ENCODE measurements around the gene B3GNT7. TPM values are rescaled to one million over a fixed set of nuclear protein-coding genes. Genes with fewer than 3 reads are reported as not detected.

Gene B3GNT7
- total and polyA plus RNA-seq, 2 of the 4 experiments (the other 2 are of a cell fraction), result under 0.01 to 0.03 TPM

GRCh38 chr2:231360401-231360800 lies 35.1 kb upstream of the B3GNT7 start:
- in situ Hi-C loops (cut with MboI; ENCODE audit: low sequenced_read_pairs) (no loop called here), dilution Hi-C loops (cut with HindIII; ENCODE audit: low sequenced_read_pairs, unreplicated experiment) (no loop called here), intact Hi-C loops (cut with micrococcal nuclease) (no loop called here)
- TF ChIP-seq RFX5 (IDR thresholded peaks at IDR 0.05; ENCODE audit: low read depth, low read length) (no peak), RAD21 (IDR thresholded peaks at IDR 0.05; ENCODE audit: low read length) (no peak), FOS (IDR thresholded peaks at IDR 0.05; ENCODE audit: low read depth, low read length) (no peak), SMC3 (IDR thresholded peaks at IDR 0.05; ENCODE audit: low read depth, low read length) (no peak), CHD1 (IDR thresholded peaks at IDR 0.05; ENCODE audit: low read depth, low read length) (no peak), CTCF (conservative IDR thresholded peaks at IDR 0.05; ENCODE audit: low read depth, low read length) (no peak), MXI1 (IDR thresholded peaks at IDR 0.05; ENCODE audit: borderline replicate concordance, low read depth, low read length) (no peak), CEBPB (IDR thresholded peaks at IDR 0.05; ENCODE audit: low read depth, low read length) (no peak), ELK1 (IDR thresholded peaks at IDR 0.05; ENCODE audit: borderline replicate concordance, low read depth, low read length) (no peak), RCOR1 (IDR thresholded peaks at IDR 0.05; ENCODE audit: insufficient replicate concordance, low read length) (no peak), NFE2L2 (IDR thresholded peaks at IDR 0.05; ENCODE audit: low read depth, low read length) (no peak), USF2 (IDR thresholded peaks at IDR 0.05; ENCODE audit: low read depth, low read length) (no peak), MAZ (IDR thresholded peaks at IDR 0.05; ENCODE audit: borderline replicate concordance, low read depth, low read length) (no peak), BHLHE40 (IDR thresholded peaks at IDR 0.05; ENCODE audit: low read depth, low read length) (no peak), POLR2A (IDR thresholded peaks at IDR 0.05; ENCODE audit: low read depth, low read length) (no peak), MAFK (IDR thresholded peaks at IDR 0.05; ENCODE audit: low read depth, low read length) (no peak)
- H2BK15ac ChIP-seq (ENCODE audit: low read depth, low read length), result no peak overlapping the region
- POLR2A ChIA-PET (ENCODE audit: unreplicated experiment), result no interaction called here
- no peak overlapping the region for H2AK5ac ChIP-seq (ENCODE audit: low read depth, low read length)
- H3K9ac ChIP-seq (ENCODE audit: low read depth, low read length), result no peak overlapping the region
- no peaks in the 10 kb centered on the region for H3K79me1 ChIP-seq (ENCODE audit: low read depth in 1 of 2, low read length in 2 of 2)
- no peak overlapping the region for H2BK120ac ChIP-seq (ENCODE audit: low read depth, low read length)
- no peak overlapping the region for H2BK5ac ChIP-seq (ENCODE audit: low read depth, low read length, poor library complexity, severe bottlenecking)
- no peak overlapping the region for H3K56ac ChIP-seq (ENCODE audit: extremely low read depth, insufficient read depth, low read length)
- no peak overlapping the region for H4K91ac ChIP-seq (ENCODE audit: insufficient read depth, low read depth, low read length)
- H3K9me3 ChIP-seq (ENCODE audit: control insufficient read depth, insufficient read depth, low read length), result no peaks in the 10 kb centered on the region
- H3K27me3 ChIP-seq (ENCODE audit: control insufficient read depth, insufficient read depth, low read length), result no peaks in the 10 kb centered on the region
- DNase-seq (no peak), ATAC-seq (ENCODE audit: low read depth) (no peak)
- H3K14ac ChIP-seq (replicated peaks; ENCODE audit: low read depth, low read length), result no peak overlapping the region
- BruUV-seq (replicated peaks), result no TSS peak
- no peak overlapping the region for H3K27ac ChIP-seq (ENCODE audit: insufficient read depth, low read length)
- peaks cover 8% of the 10 kb centered on the region; the same call in 1 of the 2 replicates for H3K36me3 ChIP-seq (ENCODE audit: control insufficient read depth, insufficient read depth, low read length)
- peaks cover 5% of the 10 kb centered on the region for H3K4me1 ChIP-seq (ENCODE audit: control insufficient read depth, insufficient read depth, low read length)
- H2AK9ac ChIP-seq (replicated peaks; ENCODE audit: low read depth, low read length, poor library complexity), result no peak overlapping the region
- no peak overlapping the region for H3K4me3 ChIP-seq (ENCODE audit: insufficient read depth, low read depth, low read length)
- WGBS, 2 experiments (ENCODE audit: extremely low coverage in 2 of 2, insufficient read length in 1 of 2), result no CpG with 5 or more reads among the region's 11 CpGs
- H4K20me1 ChIP-seq (ENCODE audit: insufficient read depth, low read length), result no peaks in the 10 kb centered on the region
- CTCF ChIA-PET, result no interaction called here
- no peak overlapping the region for H4K5ac ChIP-seq (ENCODE audit: low read depth, low read length)
- H2AFZ ChIP-seq (replicated peaks; ENCODE audit: low read length, poor library complexity), result no peak overlapping the region
- H3K4ac ChIP-seq (ENCODE audit: low read depth, low read length), result no peak overlapping the region
- peaks cover 7% of the 10 kb centered on the region; the same call in 1 of the 2 replicates for H3K9me1 ChIP-seq (ENCODE audit: insufficient read depth, low read length)
- no peak overlapping the region for H3K4me2 ChIP-seq (ENCODE audit: low read depth, low read length)
- no peak overlapping the region for H4K8ac ChIP-seq (ENCODE audit: low read depth in 2 of 2, low read length in 2 of 2)
- no peak overlapping the region for H3K18ac ChIP-seq (ENCODE audit: low read depth, low read length)
- H2BK20ac ChIP-seq (ENCODE audit: low read depth, low read length), result no peak overlapping the region
- no peak overlapping the region for H3K23ac ChIP-seq (ENCODE audit: low read depth, low read length)

All from IMR-90 (cell line).